Measurements from ENCODE around the gene GPANK1.

GPANK1 gene

GRCh38 chr6:31690231-31691077, 25.7 kb upstream of the GPANK1 start:
- DNase-seq: no peak

- DNase-seq: no peak
Observed at GRCh38 chr6:31689249-31690110, 24.7 kb upstream of the GPANK1 start.

DNA sequence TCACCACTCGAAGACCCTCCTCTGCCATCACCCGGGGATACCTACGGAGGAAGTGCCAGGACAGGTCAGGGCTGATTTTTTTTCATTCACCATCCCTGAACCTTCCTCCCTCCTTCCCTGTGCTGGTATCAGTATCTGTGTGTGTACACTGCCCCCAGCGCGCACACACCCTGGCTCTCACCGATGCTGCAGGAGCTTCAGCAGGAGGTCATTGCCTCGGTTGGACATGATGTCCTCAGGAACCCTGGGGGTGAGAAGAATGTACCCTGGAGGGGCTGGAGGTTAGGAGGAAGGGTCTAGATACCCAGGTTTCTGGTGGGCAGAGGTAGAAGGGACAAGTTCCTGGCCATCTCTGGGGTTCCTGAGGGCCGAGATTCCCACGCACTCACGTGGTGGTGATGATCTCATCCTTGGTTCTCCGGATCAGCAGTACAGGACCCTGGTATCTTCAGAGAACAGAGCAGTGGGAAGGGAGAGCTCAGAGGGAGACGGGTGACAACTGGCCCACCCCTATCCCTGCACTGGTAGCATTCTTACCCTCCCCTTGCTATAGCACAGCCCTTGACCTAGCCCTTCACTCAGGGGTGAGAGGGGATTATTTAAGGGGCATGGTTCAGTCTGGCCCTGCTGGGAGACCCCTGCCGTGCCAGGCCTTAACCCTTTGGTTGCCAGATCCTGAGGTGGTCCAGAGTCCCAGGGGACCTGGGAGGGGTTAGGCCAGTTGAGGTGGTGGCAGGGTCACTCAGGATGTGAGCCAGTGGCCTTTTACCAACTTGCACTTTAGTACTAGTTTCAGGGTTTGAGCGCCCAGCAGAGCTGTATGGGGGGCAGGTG, 23.3 kb upstream of the GPANK1 start:
- DNase-seq: no peak

GRCh38 chr6:31687321-31687720, 22.5 kb upstream of the GPANK1 start:
- DNase-seq: no peak

DNA sequence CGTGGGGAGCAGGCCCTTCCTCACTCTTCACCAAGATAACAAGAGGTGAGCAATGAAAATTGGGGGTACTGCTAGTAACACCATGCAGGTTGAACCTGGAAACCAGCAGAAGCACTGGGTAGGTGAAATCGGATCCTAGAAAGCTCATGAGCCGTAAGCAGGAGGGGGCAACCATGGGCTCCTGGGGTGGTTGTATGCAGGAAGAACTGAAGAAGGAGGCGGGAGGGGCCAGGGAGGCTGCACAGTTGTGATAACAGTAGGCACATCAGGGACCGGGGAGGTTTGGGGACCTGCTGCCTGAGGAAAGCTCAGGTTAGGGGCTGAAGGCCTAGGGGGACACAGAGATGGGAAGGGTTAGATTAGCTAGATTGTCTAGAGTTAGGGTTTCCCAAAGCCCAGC, 21.7 kb upstream of the GPANK1 start:
- DNase-seq: no peak

- DNase-seq: no peak
Observed at GRCh38 chr6:31683591-31683990, 18.8 kb upstream of the GPANK1 start.

GRCh38 chr6:31681135-31681671, 16.4 kb upstream of the GPANK1 start:
- no peak for DNase-seq

- DNase-seq: peak; percentile 52
Observed at GRCh38 chr6:31680226-31681134, 15.7 kb upstream of the GPANK1 start, which contains the start of gene LY6G5C. LY6G5C (minus strand) TSS chr6:31681067; CDS start chr6:31680373, 694 bp downstream.

DNA sequence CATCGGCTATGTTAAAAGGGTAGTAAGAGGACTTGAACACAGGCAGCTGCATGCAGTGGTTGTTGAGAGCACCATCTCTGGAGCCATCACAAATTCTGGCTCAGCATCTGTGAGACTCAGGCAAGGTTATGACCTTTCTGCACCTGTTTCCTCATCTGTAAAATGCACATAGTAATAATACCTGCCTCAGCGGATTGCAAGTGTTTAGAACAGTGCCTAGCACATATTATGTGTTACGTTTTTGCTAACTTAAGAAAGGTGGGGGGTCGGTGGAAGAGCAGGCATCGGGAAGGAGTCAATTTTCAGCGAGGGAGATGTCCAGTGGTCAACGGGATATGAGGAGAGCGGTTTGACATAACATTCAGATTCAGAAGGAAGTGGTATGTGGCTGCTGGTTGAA, 13.2 kb upstream of the GPANK1 start:
- DNase-seq: no peak

DNA sequence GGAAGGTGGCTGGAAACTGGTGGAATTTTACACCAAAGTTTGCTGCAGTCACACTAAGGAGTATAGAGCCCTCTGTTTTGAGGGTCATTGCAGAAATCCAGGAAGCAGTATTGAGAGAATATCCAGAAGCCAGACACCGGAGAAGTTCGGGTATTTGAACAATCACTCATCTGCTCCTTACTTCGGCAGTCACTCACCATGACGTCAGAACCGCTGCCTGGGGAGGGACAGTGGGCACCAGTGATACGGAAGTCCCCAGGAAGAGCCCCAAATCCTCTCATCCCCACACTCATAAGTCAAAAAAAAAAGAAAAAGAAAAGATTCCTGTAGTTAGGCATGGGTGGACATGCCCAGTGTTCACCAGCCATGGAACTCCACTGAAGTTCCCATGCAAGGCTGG, 12.1 kb upstream of the GPANK1 start:
- no peak for DNase-seq

DNA sequence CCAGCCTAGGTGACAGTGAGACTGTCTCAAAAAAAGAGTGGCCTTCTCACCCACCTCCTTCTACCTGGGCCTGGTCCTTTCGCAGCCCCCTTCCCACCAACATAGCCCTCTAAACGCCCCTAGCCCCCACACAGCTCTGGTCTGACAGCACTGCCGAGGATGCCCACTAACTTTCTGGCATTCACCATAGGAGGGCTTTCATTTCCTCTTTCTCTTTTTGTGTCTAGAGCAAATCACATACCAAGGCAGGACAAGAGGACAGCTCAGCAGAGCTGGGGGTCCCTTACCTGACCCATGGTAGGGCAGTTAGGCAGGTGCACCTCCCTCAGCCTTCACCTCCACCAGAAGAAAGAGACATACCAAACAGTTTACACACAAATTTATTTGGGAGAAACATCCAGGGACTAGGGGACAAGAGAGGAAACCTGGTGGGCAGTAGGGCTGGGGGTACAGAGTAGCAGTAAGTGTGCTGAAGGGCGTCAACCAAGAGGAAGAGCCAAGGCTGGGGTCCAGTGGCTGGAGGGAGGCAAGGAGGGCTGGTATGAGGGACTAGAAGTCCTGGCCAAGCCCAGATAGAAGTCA, 11.6 kb upstream of the GPANK1 start:
- no peak for DNase-seq

DNA sequence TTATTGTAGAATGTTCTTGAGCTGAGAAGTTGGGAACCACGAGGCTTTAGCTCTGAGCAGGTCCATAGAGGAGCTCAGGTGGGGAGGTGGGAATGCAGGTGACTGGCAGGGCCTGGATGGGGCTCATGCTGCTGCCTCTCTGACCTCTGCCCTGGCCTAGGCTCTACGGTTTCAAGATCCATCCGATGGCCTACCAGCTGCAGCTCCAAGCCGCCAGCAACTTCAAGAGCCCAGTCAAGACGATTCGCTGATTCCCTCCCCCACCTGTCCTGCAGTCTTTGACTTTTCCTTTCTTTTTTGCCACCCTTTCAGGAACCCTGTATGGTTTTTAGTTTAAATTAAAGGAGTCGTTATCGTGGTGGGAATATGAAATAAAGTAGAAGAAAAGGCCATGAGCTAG, 4.9 kb upstream of the GPANK1 start, which contains the start of gene LY6G5B:
LY6G5B (plus strand) TSS at position 301 of the 400 bp plus-strand sequence. CDS start 975 bp downstream, outside the sequence.
- no peak for DNase-seq

DNA sequence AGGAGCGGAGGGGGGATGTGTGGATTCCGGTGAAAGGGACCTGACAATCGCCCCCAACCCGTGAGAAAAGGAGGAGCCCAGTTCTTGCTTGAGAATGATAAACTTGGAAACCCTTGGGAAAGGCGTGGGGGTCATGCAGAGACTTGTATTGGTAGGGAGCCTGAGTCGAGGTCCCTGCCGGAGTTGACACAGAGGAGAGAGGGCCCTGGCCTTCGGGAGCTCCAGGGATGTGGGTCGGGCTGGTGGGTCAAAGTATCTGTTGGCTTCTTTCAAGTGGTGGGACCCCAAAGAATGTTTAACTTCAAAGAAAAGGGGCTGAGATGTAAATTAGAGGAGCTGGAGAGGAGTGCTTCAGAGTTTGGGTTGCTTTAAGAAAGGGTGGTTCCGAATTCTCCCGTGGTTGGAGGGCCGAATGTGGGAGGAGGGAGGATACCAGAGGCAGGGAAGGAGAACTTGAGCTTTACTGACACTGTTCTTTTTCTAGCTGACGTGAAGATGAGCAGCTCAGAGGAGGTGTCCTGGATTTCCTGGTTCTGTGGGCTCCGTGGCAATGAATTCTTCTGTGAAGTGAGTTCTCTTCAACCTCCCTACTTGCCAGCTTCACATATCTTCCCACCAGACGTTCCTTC, 1.7 kb upstream of the GPANK1 start:
- no peak for DNase-seq

DNA sequence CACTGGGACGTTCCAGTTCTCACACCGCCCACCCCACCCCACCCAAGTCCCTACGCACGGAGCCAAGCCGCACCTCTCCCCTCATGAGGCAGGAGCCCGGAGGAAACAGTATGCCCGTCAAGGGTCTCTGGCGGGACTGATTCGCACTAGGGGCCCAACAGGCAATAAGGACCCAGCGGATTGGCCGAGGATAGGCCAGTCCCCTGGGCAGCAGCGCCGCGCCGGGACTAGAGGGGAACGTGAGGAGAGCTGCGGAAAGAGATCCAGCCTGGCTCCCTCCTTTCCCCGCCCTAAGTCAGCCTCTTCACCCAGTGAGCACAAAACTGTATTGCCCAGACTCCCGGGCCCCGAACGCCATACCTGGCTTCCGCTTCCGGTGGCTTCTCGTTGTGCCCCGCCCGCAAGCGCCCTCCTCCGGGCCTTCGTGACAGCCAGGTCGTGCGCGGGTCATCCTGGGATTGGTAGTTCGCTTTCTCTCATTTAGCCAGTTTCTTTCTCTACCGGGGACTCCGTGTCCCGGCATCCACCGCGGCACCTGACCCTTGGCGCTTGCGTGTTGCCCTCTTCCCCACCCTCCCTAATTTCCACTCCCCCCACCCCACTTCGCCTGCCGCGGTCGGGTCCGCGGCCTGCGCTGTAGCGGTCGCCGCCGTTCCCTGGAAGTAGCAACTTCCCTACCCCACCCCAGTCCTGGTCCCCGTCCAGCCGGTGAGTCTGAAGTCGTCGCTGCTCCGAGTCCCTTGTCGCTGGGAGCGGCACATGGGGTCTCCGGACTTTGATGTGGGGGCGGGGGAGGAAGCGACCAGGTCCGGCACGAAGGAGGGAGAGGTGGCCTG, 922 bp upstream of the GPANK1 start, which contains the start of gene CSNK2B:
CSNK2B (plus strand) TSS at position 580 of the 836 bp plus-strand sequence. CDS start 752 bp downstream, outside the sequence.
- peak; percentile 92 for DNase-seq

- no peak for DNase-seq
Observed at GRCh38 chr6:31663961-31664789, 622 bp downstream of the GPANK1 start.

DNA sequence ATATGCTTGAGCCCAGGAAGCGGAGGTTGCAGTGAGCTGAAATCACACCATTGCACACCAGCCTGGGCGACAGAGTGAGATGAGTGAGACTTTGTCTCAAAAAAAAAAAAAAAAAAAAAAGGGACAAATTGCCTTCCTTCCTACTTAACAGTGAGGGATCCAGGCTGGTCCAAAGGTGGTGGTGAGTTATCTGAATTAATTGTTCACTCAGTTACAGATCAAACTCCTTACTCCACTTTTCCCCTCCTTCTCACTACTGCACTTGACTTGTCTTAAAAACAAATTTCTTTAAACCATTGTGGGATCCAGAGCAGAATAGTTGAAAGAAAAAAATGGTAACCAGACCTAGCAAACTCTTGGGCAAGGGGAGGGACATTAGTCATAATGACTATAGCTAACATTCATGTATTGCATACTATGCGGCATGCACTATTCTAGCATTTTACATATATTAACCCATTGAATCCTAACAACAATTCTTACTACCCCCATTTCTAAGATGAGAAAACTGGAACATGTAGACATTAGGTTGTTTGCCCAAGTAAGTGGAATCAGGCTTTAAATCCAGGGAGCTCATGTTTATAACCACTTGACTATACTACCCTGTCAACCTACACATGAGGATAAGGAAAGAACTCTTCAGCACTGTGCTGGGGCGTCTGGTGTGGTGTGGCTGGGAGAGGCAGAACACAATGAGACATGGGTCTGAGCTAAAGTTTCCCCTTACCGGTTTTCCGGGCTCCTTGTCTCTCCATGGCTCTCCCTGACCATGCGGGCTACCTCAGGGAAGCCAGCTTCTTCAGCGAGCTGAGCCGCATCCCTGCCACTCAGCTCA, 1.5 kb downstream of the GPANK1 start:
- no peak for DNase-seq

DNA sequence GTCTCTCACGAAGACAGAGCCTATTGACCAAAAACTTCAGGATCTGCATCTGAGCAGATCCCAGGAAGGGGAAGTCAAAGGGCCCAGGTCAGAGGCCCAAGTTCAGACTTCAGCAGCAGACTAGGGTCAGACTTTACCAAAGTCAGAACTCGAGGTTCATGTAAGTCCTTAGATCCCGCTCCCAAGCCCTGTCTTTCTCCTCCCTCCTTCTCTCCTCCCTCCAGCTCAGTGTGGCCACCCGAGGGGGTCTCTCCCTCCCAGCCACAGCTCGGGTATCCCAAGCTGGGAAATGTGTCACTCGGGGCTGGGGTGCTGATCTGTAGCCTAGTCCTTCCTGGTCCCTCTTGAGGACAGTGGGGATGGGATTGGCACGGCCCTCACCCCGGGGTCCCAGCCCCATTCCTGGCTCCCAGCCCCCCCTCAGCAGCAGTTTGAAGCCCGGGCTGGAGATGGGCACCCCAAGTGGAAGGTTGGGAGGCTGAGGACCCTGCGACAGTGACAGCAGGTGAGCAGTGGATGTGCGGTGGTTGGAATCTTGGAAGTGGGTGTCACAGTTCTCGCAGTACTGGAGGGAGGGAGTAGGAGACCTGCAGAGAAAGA, 2.6 kb downstream of the GPANK1 start:
- DNase-seq: no peak

All from NCI-H1417 treated with DMSO at 0.1 percent for 48 hours (cell line).